HepG2 (cell line): Measurements from ENCODE around the gene OCSTAMP.

Experiments
- CREB1 ChIP-seq, 2 experiments: fragments of 450-650 bp in 1 of 2; IDR thresholded peaks; 2 replicates each; pipeline ENCODE4 v1.6.1; 2016 to 2017; ENCODE audit warnings: control low read depth in 1 of 2, mild to moderate bottlenecking in 1 of 2, missing compliant biosample characterization in 1 of 2, missing genetic modification characterization in 1 of 2
- CSRNP2 ChIP-seq: sonication (generic); formaldehyde crosslinking; conservative IDR thresholded peaks from 2 replicates; pipeline ENCODE4 v1.8.0; 2022; ENCODE audit warnings: low read depth, missing genetic modification reagents
- CTCF ChIP-seq: sonication (generic); formaldehyde crosslinking; IDR thresholded peaks from 2 replicates; pipeline ENCODE4 v1.5.0; 2020; ENCODE audit warnings: mild to moderate bottlenecking, missing genetic modification reagents, moderate library complexity
- KDM5B ChIP-seq: sonication (generic); formaldehyde crosslinking; IDR thresholded peaks from 2 replicates; pipeline ENCODE4 v1.4.0; 2020; ENCODE audit warnings: missing genetic modification reagents, mild to moderate bottlenecking, borderline replicate concordance
- ZBTB20 ChIP-seq: sonication (generic); formaldehyde crosslinking; IDR thresholded peaks from 2 replicates; pipeline ENCODE4 v1.8.1; 2023; ENCODE audit warnings: missing genetic modification reagents, low read depth, mild to moderate bottlenecking, borderline replicate concordance
- ZNF547 ChIP-seq: sonication (generic); formaldehyde crosslinking; IDR thresholded peaks from 2 replicates; pipeline ENCODE4 v1.5.1; 2020; ENCODE audit warnings: mild to moderate bottlenecking, missing genetic modification reagents

GRCh38 chr20:46575394-46575793 lies 24.9 kb upstream of the OCSTAMP start:
- TF ChIP-seq CSRNP2 (CRISPR knock-in tag): no peak
- no peak for TF ChIP-seq CTCF (CRISPR knock-in tag)
- no peak for TF ChIP-seq KDM5B (CRISPR knock-in tag)
- no peak for TF ChIP-seq ZNF547 (CRISPR knock-in tag)
- no peak for TF ChIP-seq CREB1 (IDR thresholded peaks at IDR 0.05)
- no peak for TF ChIP-seq CREB1 (CRISPR knock-in tag; IDR thresholded peaks at IDR 0.05)
- no peak for TF ChIP-seq ZBTB20 (CRISPR knock-in tag)
